Heart right ventricle (tissue), 16 donors: Measurements from ENCODE around the gene ARFGEF3. TPM values are rescaled to one million over a fixed set of nuclear protein-coding genes. Genes with fewer than 3 reads are reported as not detected.

Experiments used
- ATAC-seq, 8 donors: fragments of 200-7000 bp; cut with Tn5 transposase; one replicate each; pipeline ENCODE4 v1.9.1; 2020; ENCODE audit warnings: mild to moderate bottlenecking in 8 of 8, moderate library complexity in 8 of 8, moderate number of reproducible peaks in 1 of 8
- DNase-seq, 2 donors: peaks; one replicate each; pipeline ENCODE4 v3.0.0-alpha.2; 2020
- H3K27ac ChIP-seq, 10 donors: fragments of 200-600 bp; sonication (generic) in 2 of 10; one replicate each; pipeline versions ENCODE4 v1.5.0 to v1.8.0; 2020 to 2022; ENCODE audit warnings: mild to moderate bottlenecking in 3 of 10
- H3K27me3 ChIP-seq, 7 donors: fragments of 200-600 bp; one replicate each; pipeline ENCODE4 v1.8.0; 2021 to 2022; ENCODE audit warnings: mild to moderate bottlenecking in 2 of 7
- H3K36me3 ChIP-seq, 9 donors: fragments of 200-600 bp; sonication (generic) in 1 of 9; one replicate each; pipeline versions ENCODE4 v1.5.0 to v1.8.0; 2020 to 2022; ENCODE audit warnings: mild to moderate bottlenecking in 2 of 9
- H3K4me1 ChIP-seq, 9 donors: fragments of 200-600 bp; sonication (generic) in 1 of 9; one replicate each; pipeline versions ENCODE4 v1.5.0 to v1.8.0; 2020 to 2022; ENCODE audit warnings: mild to moderate bottlenecking in 4 of 9
- H3K4me3 ChIP-seq, 10 donors: fragments of 200-600 bp; sonication (generic) in 2 of 10; one replicate each; pipeline versions ENCODE4 v1.5.0 to v1.8.0; 2020 to 2022; ENCODE audit warnings: mild to moderate bottlenecking in 7 of 10, moderate library complexity in 2 of 10
- H3K9me3 ChIP-seq, 11 donors: fragments of 200-600 bp in 10 of 11; sonication (generic) in 2 of 11; one replicate each; pipeline versions ENCODE4 v1.5.0 to v1.8.0; 2013 to 2022; ENCODE audit warnings: mild to moderate bottlenecking in 2 of 11, control low read depth in 1 of 11, moderate library complexity in 1 of 11
- WGBS, 2 donors: extraction: QIAGEN DNeasy Blood & Tissue Kit; methylation state at CpG; one replicate each; pipeline ENCODE4 v1.1.7; 2013; ENCODE audit warnings: inconsistent platforms in 1 of 2; 5-methylcytosine and 5-hydroxymethylcytosine counted together
- intact Hi-C, 10 donors: fragments of 100-400 bp; cut with DNase I; formaldehyde crosslinking; loops; one replicate each; pipeline versions ENCODE4 v1.11.1 to v1.14.2; 2022
- polyA plus RNA-seq, 2 donors: library from polyadenylated mRNA; stranded (reverse); fragments of 200-250 nt; gene quantifications; one replicate each; pipeline ENCODE4 v1.2.3, GENCODE V29; 2013
- total RNA-seq, 10 donors: library from RNA; stranded (reverse); fragmentation: NEBNext Ultra II Directional in 3 of 10; extraction: Animal tissue kit (Norgen Biotek cat#: 25700) in 3 of 10; gene quantifications; one replicate each; pipeline versions ENCODE4 v1.2.1 to v1.2.4, GENCODE V29; 2021 to 2023
- TF ChIP-seq, protein P1 (sequence below), 9 donors: fragments of 200-600 bp; sonication (generic) in 2 of 9; IDR thresholded peaks; one replicate each; pipeline versions ENCODE4 v1.5.0 to v1.8.0; 2021 to 2022; ENCODE audit warnings: antibody characterized with exemption in 9 of 9, mild to moderate bottlenecking in 5 of 9, moderate library complexity in 1 of 9
- donor health status: Arrhythmogenic right ventricular cardiomyopathy.
- donor health status: ischemic (EF 13 %, LVEDD 7.1; RV severe dilation, severe dysfunction).
- donor health status: healthy with polysubstance abuse.
- donor health status: DM: no; HTN: yes; CAD: no.
- donor health status: DM: no; HTN: no; CAD: no.
- donor health status: ischemic (EF 25% LVEDD 6.9; RV normal size, moderate dysfunction).
- donor health status: ischemic (EF 25% LVEDD 5.7; RV mildly dilated, moderate dysfunction).
- donor health status: healthy.
- donor health status: DM: yes; HTN: yes; CAD: no.
- donor health status: Ischemic cardiomyopathy.
- donor health status: ischemic (EF 35%, LVEDD 5.7; RV mildly dilated, moderate dysfunction).
- donor health status: nonischemic (EF 11% LVEDD 7.7; RV severe dilation, severe dysfunction).
- donor health status: DM: yes; HTN: yes; CAD: no.
- donor health status: PGD.
- donor health status: ischemic (EF 29% LVEDD 5.4; RV normal size, mild dysfunction).
- donor health status: nonischemic (EF 23%, LVEDD 6.1; RV moderate dilation, normal function).

The ARFGEF3 gene
- total and polyA plus RNA-seq, 12 donors = 0.33 to 11.1 (median 3.3) TPM

DNA sequence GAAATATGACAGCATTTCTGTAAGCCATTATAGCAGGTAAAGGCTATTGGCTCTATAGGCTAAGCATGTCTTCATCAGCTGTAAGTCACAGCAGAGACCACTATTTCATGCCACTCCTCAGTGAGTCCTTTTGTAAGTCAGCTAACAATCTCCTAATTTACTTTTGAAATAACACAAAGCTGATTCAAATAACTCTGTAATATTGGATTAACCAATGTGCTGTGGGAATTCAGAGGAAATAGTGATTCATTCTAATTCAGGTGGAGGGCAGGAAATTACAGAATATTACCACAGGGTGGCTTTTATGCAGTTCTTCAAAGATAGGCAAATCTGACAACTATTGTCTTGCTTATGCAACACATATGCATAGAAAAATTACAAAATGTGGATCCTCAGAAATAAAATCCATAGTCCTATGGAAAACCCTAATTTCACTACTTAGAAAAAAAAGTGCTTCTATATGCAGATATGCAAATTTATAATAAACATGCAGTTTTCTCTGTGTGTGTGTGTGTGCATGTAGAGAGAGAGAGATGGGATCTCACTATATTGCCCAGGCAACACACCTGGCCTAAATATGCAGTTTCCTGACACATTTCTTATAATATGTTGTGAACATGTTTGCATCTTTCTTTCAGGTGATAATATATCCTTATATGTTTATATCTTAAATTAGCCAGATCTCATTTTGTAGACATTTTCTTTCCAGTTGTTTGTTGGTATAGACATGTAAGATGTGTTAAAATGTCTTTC is 211.1 kb downstream of the ARFGEF3 start:
- TF ChIP-seq, protein P1, sequence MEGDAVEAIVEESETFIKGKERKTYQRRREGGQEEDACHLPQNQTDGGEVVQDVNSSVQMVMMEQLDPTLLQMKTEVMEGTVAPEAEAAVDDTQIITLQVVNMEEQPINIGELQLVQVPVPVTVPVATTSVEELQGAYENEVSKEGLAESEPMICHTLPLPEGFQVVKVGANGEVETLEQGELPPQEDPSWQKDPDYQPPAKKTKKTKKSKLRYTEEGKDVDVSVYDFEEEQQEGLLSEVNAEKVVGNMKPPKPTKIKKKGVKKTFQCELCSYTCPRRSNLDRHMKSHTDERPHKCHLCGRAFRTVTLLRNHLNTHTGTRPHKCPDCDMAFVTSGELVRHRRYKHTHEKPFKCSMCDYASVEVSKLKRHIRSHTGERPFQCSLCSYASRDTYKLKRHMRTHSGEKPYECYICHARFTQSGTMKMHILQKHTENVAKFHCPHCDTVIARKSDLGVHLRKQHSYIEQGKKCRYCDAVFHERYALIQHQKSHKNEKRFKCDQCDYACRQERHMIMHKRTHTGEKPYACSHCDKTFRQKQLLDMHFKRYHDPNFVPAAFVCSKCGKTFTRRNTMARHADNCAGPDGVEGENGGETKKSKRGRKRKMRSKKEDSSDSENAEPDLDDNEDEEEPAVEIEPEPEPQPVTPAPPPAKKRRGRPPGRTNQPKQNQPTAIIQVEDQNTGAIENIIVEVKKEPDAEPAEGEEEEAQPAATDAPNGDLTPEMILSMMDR (IDR thresholded peaks at IDR 0.05) = no peak
- H3K27ac ChIP-seq = no peak overlapping the region

DNA sequence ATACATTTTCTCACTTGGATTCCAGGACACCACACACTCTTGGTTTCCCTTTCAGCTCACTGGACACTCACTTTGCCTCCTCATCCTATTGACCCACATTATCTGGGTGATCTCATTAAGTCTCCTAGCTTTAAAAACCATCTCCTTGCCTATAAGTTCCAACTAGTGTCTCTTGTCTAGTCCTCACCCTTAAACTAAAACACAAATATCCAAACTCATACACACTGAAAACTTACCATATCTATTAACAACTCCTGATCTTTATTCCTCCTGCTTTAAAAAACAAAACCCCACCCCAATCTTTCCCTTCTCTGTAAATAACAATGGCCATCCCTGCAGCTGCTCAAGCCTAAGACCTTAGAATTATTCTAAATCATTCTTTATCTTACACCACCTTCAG is 212.5 kb downstream of the ARFGEF3 start:
- Histone ChIP-seq H3K36me3 (no peaks in the 10 kb centered on the region), H3K4me1 (peaks cover 0 to 19% (median 0%) of the 10 kb centered on the region in 9 donors), H3K27ac (no peak overlapping the region), H3K27me3 (no peaks in the 10 kb centered on the region), H3K9me3 (no peaks in the 10 kb centered on the region), H3K4me3 (no peak overlapping the region)
- TF ChIP-seq, protein P1 (IDR thresholded peaks at IDR 0.05) = no peak
- no peak for DNase-seq
- no peak for ATAC-seq
- intact Hi-C loops = no loop called here

More for the DNA sequence above, 211.1 kb downstream of the ARFGEF3 start:
- no peak for ATAC-seq
- Histone ChIP-seq H3K27me3 (no peaks in the 10 kb centered on the region), H3K9me3 (peaks cover 0 to 4% (median 0%) of the 10 kb centered on the region in 11 donors), H3K4me3 (no peak overlapping the region), H3K4me1 (peaks cover 0 to 19% (median 0%) of the 10 kb centered on the region in 9 donors), H3K36me3 (no peaks in the 10 kb centered on the region)
- intact Hi-C loops = no loop called here
- no peak for DNase-seq

DNA sequence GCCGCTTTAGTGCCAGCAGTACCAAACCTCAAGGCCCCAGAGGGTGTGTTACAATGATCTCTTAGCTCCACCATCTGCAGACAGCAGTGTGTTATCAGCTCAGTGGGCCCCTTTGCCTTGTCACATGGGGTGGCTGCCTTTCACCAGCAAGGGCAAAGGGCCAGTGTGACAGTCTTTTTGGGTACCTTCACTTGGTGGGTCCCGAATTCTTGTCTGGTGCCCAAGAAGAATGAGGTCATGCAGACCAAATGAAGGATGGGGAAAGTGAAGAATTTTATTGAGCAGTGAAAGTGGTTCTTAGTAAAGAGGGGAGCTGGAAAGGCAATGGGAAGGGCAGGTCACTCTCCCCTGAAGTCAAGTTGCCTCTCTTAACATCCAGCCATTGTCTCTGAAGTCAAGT is 213.1 kb downstream of the ARFGEF3 start:
- TF ChIP-seq, protein P1 (IDR thresholded peaks at IDR 0.05) = no peak
- H3K27ac ChIP-seq = no peak overlapping the region
- H3K4me1 ChIP-seq = peaks cover 0 to 19% (median 0%) of the 10 kb centered on the region in 9 donors
- intact Hi-C loops = no loop called here
- WGBS, 2 donors = 93 to 96% methylated on average over 2 of the region's 2 CpGs
- H3K9me3 ChIP-seq = no peaks in the 10 kb centered on the region
- no peak for DNase-seq
- H3K27me3 ChIP-seq = no peaks in the 10 kb centered on the region
- no peaks in the 10 kb centered on the region for H3K36me3 ChIP-seq
- H3K4me3 ChIP-seq = no peak overlapping the region
- no peak for ATAC-seq

DNA sequence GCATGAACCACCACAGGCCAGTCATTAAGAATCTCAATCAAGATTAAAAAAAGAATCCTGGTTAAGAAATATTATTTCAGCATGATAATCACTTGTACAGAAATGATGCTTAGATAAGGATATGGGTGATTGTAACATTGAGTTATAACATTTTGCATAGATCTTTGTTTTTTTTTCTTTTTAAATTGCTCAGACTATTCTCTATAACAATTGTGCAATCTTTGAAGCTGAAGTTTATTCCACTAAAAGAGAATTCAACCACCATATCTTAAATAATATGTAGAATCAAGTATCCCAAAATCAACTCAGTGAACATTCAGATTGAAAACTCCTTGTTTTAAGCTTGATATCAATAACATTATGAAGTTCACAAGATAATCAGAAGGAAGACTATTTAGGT is 215.3 kb downstream of the ARFGEF3 start:
- intact Hi-C loops = no loop called here
- no peak for DNase-seq

More for the DNA sequence above, 215.3 kb downstream of the ARFGEF3 start:
- H3K36me3 ChIP-seq = no peaks in the 10 kb centered on the region
- no peaks in the 10 kb centered on the region for H3K9me3 ChIP-seq
- no peak overlapping the region for H3K27ac ChIP-seq
- ATAC-seq = no peak
- TF ChIP-seq, protein P1 (IDR thresholded peaks at IDR 0.05) = no peak
- H3K4me1 ChIP-seq = peaks cover 0 to 11% (median 0%) of the 10 kb centered on the region in 9 donors
- no peaks in the 10 kb centered on the region for H3K27me3 ChIP-seq
- H3K4me3 ChIP-seq = no peak overlapping the region
